ENCODE data around the gene SPDYE17.
"Not testable (repeated sequence)": the region's sequence is repeated elsewhere in the genome, so short reads cannot be mapped to it uniquely, and the experiment has no call there.

SPDYE17 gene

DNA sequence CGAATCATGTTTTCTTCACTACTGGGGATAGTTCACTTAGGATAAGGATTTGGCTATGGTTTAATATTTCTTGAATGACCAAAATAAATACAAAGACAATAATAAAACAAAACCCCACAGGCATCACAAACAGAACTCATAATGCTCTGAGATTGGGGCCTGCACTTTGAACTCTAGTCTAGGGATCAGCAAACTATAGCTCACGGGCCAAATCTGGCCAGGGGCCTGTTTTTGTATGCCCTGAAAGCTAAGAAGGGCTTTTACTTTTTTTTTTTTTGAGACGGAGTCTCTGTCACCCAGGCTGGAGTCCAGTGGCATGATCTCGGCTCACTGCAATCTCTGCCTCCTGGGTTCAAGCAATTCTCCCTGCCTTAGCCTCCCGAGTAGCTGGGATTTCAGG is 44.9 kb upstream of the SPDYE17 start:
- H3K4me1 ChIP-seq (ENCODE audit: control insufficient read depth, insufficient read depth, low read depth, low read length); H3K4me3 ChIP-seq (ENCODE audit: insufficient read depth in 1 of 2, low read depth in 1 of 2, low read length in 2 of 2); H3K27ac ChIP-seq (ENCODE audit: low read length, poor library complexity, severe bottlenecking); H2BK12ac ChIP-seq (ENCODE audit: low read length in 2 of 2); H2AK5ac ChIP-seq (ENCODE audit: low read length, severe bottlenecking); H3K9ac ChIP-seq (ENCODE audit: low read length); H3K9me3 ChIP-seq (ENCODE audit: control insufficient read depth, low read length); H2AFZ ChIP-seq (ENCODE audit: low read depth, low read length); DNase-seq; H4K8ac ChIP-seq (ENCODE audit: low read length); H3K18ac ChIP-seq (ENCODE audit: low read depth in 1 of 2, low read length in 2 of 2); H3K14ac ChIP-seq (ENCODE audit: low read length in 2 of 2); H3K23ac ChIP-seq (ENCODE audit: low read length in 2 of 2); H3K79me1 ChIP-seq (replicated peaks; ENCODE audit: low read length, poor library complexity, severe bottlenecking); H3K4me2 ChIP-seq (ENCODE audit: low read length, poor library complexity, severe bottlenecking); H2BK5ac ChIP-seq (ENCODE audit: low read depth, low read length, poor library complexity, severe bottlenecking); H2BK15ac ChIP-seq (ENCODE audit: low read depth, poor library complexity, severe bottlenecking); H3K36me3 ChIP-seq (ENCODE audit: control insufficient read depth in 1 of 2, insufficient read depth in 2 of 2, low read depth in 1 of 2, low read length in 2 of 2); H2BK120ac ChIP-seq (ENCODE audit: low read depth, low read length); H3K27me3 ChIP-seq (ENCODE audit: control insufficient read depth in 1 of 2, insufficient read depth in 1 of 2, low read length in 2 of 2); H4K91ac ChIP-seq (ENCODE audit: low read length); H3K4ac ChIP-seq (ENCODE audit: low read depth in 1 of 2, low read length in 2 of 2): not testable (repeated sequence)
- WGBS = 100% methylated on average over 1 of the region's 5 CpGs

DNA sequence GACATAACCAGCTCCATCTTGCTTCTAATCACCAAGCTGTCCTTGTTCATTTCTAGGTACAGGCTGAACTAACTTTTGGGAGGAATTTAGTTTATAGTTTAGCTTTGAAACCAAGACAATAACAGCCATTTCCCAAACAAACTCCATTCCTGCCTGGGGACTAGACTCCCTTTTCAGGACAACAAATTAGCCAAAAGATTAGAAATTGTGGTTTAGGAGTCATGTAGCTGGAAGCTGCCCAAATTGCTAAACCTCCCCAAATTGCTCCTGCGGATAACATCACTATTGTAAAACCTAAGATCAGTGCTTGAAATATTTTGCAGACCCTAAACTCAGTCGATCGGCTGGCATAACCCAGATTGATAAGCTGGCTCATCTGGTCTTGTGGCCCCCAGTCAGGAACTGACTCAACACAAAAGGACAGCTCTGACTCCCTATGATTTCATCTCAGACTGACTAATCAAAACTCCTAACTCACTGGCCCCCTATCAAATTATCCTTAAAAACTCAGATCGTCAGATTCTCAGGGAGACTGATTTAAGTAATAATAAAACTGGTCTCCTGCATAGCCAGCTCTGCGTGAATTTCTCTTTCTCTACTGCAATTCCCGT is 42.7 kb upstream of the SPDYE17 start:
- not testable (repeated sequence) for H3K23ac ChIP-seq (ENCODE audit: low read length in 2 of 2); H3K9me3 ChIP-seq (ENCODE audit: control insufficient read depth, low read length); H3K36me3 ChIP-seq (ENCODE audit: control insufficient read depth in 1 of 2, insufficient read depth in 2 of 2, low read depth in 1 of 2, low read length in 2 of 2); H3K27me3 ChIP-seq (ENCODE audit: control insufficient read depth in 1 of 2, insufficient read depth in 1 of 2, low read length in 2 of 2); H3K14ac ChIP-seq (ENCODE audit: low read length in 2 of 2); H3K79me1 ChIP-seq (replicated peaks; ENCODE audit: low read length, poor library complexity, severe bottlenecking); H3K4me3 ChIP-seq (ENCODE audit: insufficient read depth in 1 of 2, low read depth in 1 of 2, low read length in 2 of 2); H4K91ac ChIP-seq (ENCODE audit: low read length); H3K4ac ChIP-seq (ENCODE audit: low read depth in 1 of 2, low read length in 2 of 2); H3K4me2 ChIP-seq (ENCODE audit: low read length, poor library complexity, severe bottlenecking); H4K8ac ChIP-seq (ENCODE audit: low read length); H3K4me1 ChIP-seq (ENCODE audit: control insufficient read depth, insufficient read depth, low read depth, low read length); H2BK12ac ChIP-seq (ENCODE audit: low read length in 2 of 2); H2AFZ ChIP-seq (ENCODE audit: low read depth, low read length); DNase-seq; H2BK15ac ChIP-seq (ENCODE audit: low read depth, poor library complexity, severe bottlenecking); H2AK5ac ChIP-seq (ENCODE audit: low read length, severe bottlenecking); H3K9ac ChIP-seq (ENCODE audit: low read length); H3K27ac ChIP-seq (ENCODE audit: low read length, poor library complexity, severe bottlenecking); H2BK120ac ChIP-seq (ENCODE audit: low read depth, low read length); H2BK5ac ChIP-seq (ENCODE audit: low read depth, low read length, poor library complexity, severe bottlenecking); H3K18ac ChIP-seq (ENCODE audit: low read depth in 1 of 2, low read length in 2 of 2)
- 83% methylated on average over 1 of the region's 6 CpGs for WGBS

DNA sequence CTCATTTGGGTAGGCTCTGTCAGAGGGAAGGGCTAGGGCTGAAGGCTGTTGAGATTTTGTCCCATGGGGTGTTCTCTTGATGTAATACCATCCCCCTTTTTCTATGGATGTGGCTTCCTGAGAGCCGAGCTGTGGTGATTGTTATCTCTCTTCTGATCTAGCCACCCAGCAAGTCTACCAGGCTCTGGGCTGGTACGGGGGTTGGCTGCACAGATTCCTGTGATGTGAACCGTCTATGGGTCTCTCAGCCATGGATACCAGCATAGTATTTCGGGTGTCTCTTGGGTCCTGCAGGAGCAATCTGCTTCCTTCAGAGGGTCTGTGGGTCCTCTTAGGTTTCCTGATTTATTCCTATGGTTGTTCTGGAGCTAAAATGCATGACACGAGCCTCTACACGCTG is 38.9 kb upstream of the SPDYE17 start:
- H3K14ac ChIP-seq (ENCODE audit: low read length in 2 of 2); H2BK5ac ChIP-seq (ENCODE audit: low read depth, low read length, poor library complexity, severe bottlenecking); H2BK15ac ChIP-seq (ENCODE audit: low read depth, poor library complexity, severe bottlenecking); H3K4me1 ChIP-seq (ENCODE audit: control insufficient read depth, insufficient read depth, low read depth, low read length); H3K36me3 ChIP-seq (ENCODE audit: control insufficient read depth in 1 of 2, insufficient read depth in 2 of 2, low read depth in 1 of 2, low read length in 2 of 2); H3K4me2 ChIP-seq (ENCODE audit: low read length, poor library complexity, severe bottlenecking); H3K9ac ChIP-seq (ENCODE audit: low read length); H2BK120ac ChIP-seq (ENCODE audit: low read depth, low read length); H4K8ac ChIP-seq (ENCODE audit: low read length); H3K18ac ChIP-seq (ENCODE audit: low read depth in 1 of 2, low read length in 2 of 2); H3K79me1 ChIP-seq (replicated peaks; ENCODE audit: low read length, poor library complexity, severe bottlenecking); DNase-seq; H3K4ac ChIP-seq (ENCODE audit: low read depth in 1 of 2, low read length in 2 of 2); H3K27ac ChIP-seq (ENCODE audit: low read length, poor library complexity, severe bottlenecking); H3K23ac ChIP-seq (ENCODE audit: low read length in 2 of 2); H2AFZ ChIP-seq (ENCODE audit: low read depth, low read length); H3K9me3 ChIP-seq (ENCODE audit: control insufficient read depth, low read length); H4K91ac ChIP-seq (ENCODE audit: low read length); H2AK5ac ChIP-seq (ENCODE audit: low read length, severe bottlenecking); H2BK12ac ChIP-seq (ENCODE audit: low read length in 2 of 2); H3K27me3 ChIP-seq (ENCODE audit: control insufficient read depth in 1 of 2, insufficient read depth in 1 of 2, low read length in 2 of 2); H3K4me3 ChIP-seq (ENCODE audit: insufficient read depth in 1 of 2, low read depth in 1 of 2, low read length in 2 of 2): not testable (repeated sequence)
- 92% methylated on average over 4 of the region's 6 CpGs for WGBS

DNA sequence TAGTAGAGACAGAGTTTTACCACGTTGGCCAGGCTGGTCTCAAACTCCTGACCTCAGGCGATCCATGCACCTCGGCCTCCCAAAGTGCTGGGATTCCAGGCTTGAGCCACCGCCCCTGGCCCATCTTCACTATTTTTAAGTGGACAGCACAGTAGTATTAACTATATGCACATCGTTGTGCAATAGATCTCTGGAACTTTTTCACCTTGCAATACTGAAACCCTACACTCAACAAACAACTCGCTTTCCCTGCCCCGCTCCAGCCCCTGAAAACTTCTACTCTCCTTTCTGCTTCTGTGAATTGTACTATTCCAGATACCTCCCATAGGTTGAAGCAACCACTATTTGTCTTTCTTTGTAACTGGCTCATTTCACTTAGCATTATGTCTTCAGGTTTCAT is 33.7 kb upstream of the SPDYE17 start:
- H4K8ac ChIP-seq (ENCODE audit: low read length); H3K18ac ChIP-seq (ENCODE audit: low read depth in 1 of 2, low read length in 2 of 2); H3K9ac ChIP-seq (ENCODE audit: low read length); H4K91ac ChIP-seq (ENCODE audit: low read length); H2AFZ ChIP-seq (ENCODE audit: low read depth, low read length); H3K23ac ChIP-seq (ENCODE audit: low read length in 2 of 2); H3K4me1 ChIP-seq (ENCODE audit: control insufficient read depth, insufficient read depth, low read depth, low read length); H3K36me3 ChIP-seq (ENCODE audit: control insufficient read depth in 1 of 2, insufficient read depth in 2 of 2, low read depth in 1 of 2, low read length in 2 of 2); H3K14ac ChIP-seq (ENCODE audit: low read length in 2 of 2); H3K9me3 ChIP-seq (ENCODE audit: control insufficient read depth, low read length); H2BK12ac ChIP-seq (ENCODE audit: low read length in 2 of 2); H2BK15ac ChIP-seq (ENCODE audit: low read depth, poor library complexity, severe bottlenecking); H3K27ac ChIP-seq (ENCODE audit: low read length, poor library complexity, severe bottlenecking); H2BK5ac ChIP-seq (ENCODE audit: low read depth, low read length, poor library complexity, severe bottlenecking); H2BK120ac ChIP-seq (ENCODE audit: low read depth, low read length); H3K79me1 ChIP-seq (replicated peaks; ENCODE audit: low read length, poor library complexity, severe bottlenecking); H3K4me3 ChIP-seq (ENCODE audit: insufficient read depth in 1 of 2, low read depth in 1 of 2, low read length in 2 of 2); H3K4ac ChIP-seq (ENCODE audit: low read depth in 1 of 2, low read length in 2 of 2); H2AK5ac ChIP-seq (ENCODE audit: low read length, severe bottlenecking); DNase-seq; H3K4me2 ChIP-seq (ENCODE audit: low read length, poor library complexity, severe bottlenecking); H3K27me3 ChIP-seq (ENCODE audit: control insufficient read depth in 1 of 2, insufficient read depth in 1 of 2, low read length in 2 of 2): not testable (repeated sequence)
- WGBS = 98% methylated on average over 7 of the region's 7 CpGs
